H1 (cell line): ENCODE measurements around the gene ARHGAP15. TPM values are rescaled to one million over a fixed set of nuclear protein-coding genes. Genes with fewer than 3 reads are reported as not detected.

Source experiments
- GTF2F1 ChIP-seq: IDR thresholded peaks from 2 replicates; pipeline ENCODE4 v1.6.1; 2012; ENCODE audit warnings: low read depth, low read length, improper control_type of control experiment, borderline replicate concordance
- JUND ChIP-seq: IDR thresholded peaks from 2 replicates; pipeline ENCODE4 v1.6.1; 2011; ENCODE audit warnings: mild to moderate bottlenecking, improper control_type of control experiment, low read length
- polyA plus RNA-seq, 7 experiments: library from polyadenylated mRNA; depleted of rRNA in 3 of 7; stranded (reverse) in 5 of 7; unstranded in 2 of 7; fragments of >200 nt in 5 of 7; fragments of 200-250 nt in 2 of 7; gene quantifications; 1 replicate in 5 of 7; 2 replicates in 1 of 7; 4 replicates in 1 of 7; pipeline versions ENCODE4 v1.2.1 to v1.2.3, GENCODE V29; 2011 to 2013; ENCODE audit warnings: missing spikeins in 2 of 7, mixed read lengths in 2 of 7
- total RNA-seq: library from RNA; stranded (reverse); fragmentation: NEBNext Ultra II Directional; extraction: Animal tissue kit (Norgen Biotek cat#: 25700); gene quantifications from 2 replicates; pipeline ENCODE4 v1.2.1, GENCODE V29; 2021

The ARHGAP15 gene
- total and polyA plus RNA-seq, 2 of the 8 experiments (the other 6 are each of a cell fraction or from before 2014, with no cell fraction given), result not detected

GRCh38 chr2:143588746-143589145 is 459.5 kb downstream of the ARHGAP15 start (continued):
- TF ChIP-seq JUND (no peak), GTF2F1 (no peak)
